CD4-positive, alpha-beta T cell treated with Interleukin-4 for 4 hours (primary cell): ENCODE data around the gene BICD2.

ENCODE experiments used
- DNase-seq: peaks from one replicate; pipeline ENCODE4 v3.0.0-alpha.2; 2020

BICD2 gene

GRCh38 chr9:92711844-92712243 is 52.8 kb downstream of the BICD2 start:
- DNase-seq, result peak; percentile 28

GRCh38 chr9:92711146-92711545 is 53.5 kb downstream of the BICD2 start:
- no peak for DNase-seq

GRCh38 chr9:92710368-92710767 is 54.3 kb downstream of the BICD2 start:
- no peak for DNase-seq

- DNase-seq, result no peak
Measured at GRCh38 chr9:92709954-92710353, 54.7 kb downstream of the BICD2 start.

- no peak for DNase-seq
Measured at GRCh38 chr9:92709240-92709639, 55.4 kb downstream of the BICD2 start.

- DNase-seq, result no peak
Measured at GRCh38 chr9:92707530-92707929, 57.1 kb downstream of the BICD2 start.

- DNase-seq, result peak; percentile 36
Measured at GRCh38 chr9:92706218-92706940, 58.3 kb downstream of the BICD2 start.

GRCh38 chr9:92704528-92704927 is 60.1 kb downstream of the BICD2 start:
- DNase-seq, result no peak

GRCh38 chr9:92696619-92697018 is 68.0 kb downstream of the BICD2 start:
- no peak for DNase-seq

GRCh38 chr9:92686954-92687353 is 77.7 kb downstream of the BICD2 start:
- DNase-seq, result no peak

- no peak for DNase-seq
Measured at GRCh38 chr9:92685022-92685421, 79.6 kb downstream of the BICD2 start.

GRCh38 chr9:92682269-92682668 is 82.4 kb downstream of the BICD2 start:
- DNase-seq, result no peak

- no peak for DNase-seq
Measured at GRCh38 chr9:92680166-92681119, 84.2 kb downstream of the BICD2 start.

GRCh38 chr9:92679413-92680165 is 85.0 kb downstream of the BICD2 start:
- no peak for DNase-seq

- DNase-seq, result no peak
Measured at GRCh38 chr9:92671323-92671722, 93.3 kb downstream of the BICD2 start.

GRCh38 chr9:92669890-92670708 is 94.5 kb downstream of the BICD2 start, which contains the start of gene IPPK:
Gene IPPK (minus strand): TSS chr9:92670131. CDS start chr9:92669988, 143 bp downstream.
- DNase-seq, result peak; percentile 97

- no peak for DNase-seq
Measured at GRCh38 chr9:92669527-92669889, 95.1 kb downstream of the BICD2 start.

- DNase-seq, result peak; percentile 23
Measured at GRCh38 chr9:92668746-92669526, 95.7 kb downstream of the BICD2 start.

- DNase-seq, result no peak
Measured at GRCh38 chr9:92666912-92667532, 97.6 kb downstream of the BICD2 start.

- no peak for DNase-seq
Measured at GRCh38 chr9:92666236-92666635, 98.4 kb downstream of the BICD2 start.

GRCh38 chr9:92665836-92666235 is 98.8 kb downstream of the BICD2 start:
- no peak for DNase-seq
